H1 (cell line): ENCODE measurements around the gene BRD1.

Source experiments
- ATF2 ChIP-seq: IDR thresholded peaks from 2 replicates; pipeline ENCODE4 v1.6.1; 2012; ENCODE audit warnings: low read length, inconsistent platforms
- CHD2 ChIP-seq: IDR thresholded peaks from 2 replicates; pipeline ENCODE4 v1.6.1; 2012; ENCODE audit warnings: low read length, improper control_type of control experiment
- EP300 ChIP-seq, 2 experiments: IDR thresholded peaks; 1 replicate in 1 of 2; 2 replicates in 1 of 2; pipeline ENCODE4 v1.6.1; 2011 to 2012; ENCODE audit warnings: low read depth in 2 of 2, low read length in 2 of 2, mild to moderate bottlenecking in 2 of 2, borderline replicate concordance in 1 of 2, inconsistent platforms in 1 of 2, moderate library complexity in 1 of 2
- KDM1A ChIP-seq: fragments of 200-600, 300-600 bp; sonication (generic); IDR thresholded peaks from 2 replicates; pipeline ENCODE4 v1.7.1; 2016; ENCODE audit warnings: mild to moderate bottlenecking, low read length, borderline replicate concordance
- POLR2A ChIP-seq, 2 experiments: IDR thresholded peaks; 1 replicate in 1 of 2; 2 replicates in 1 of 2; pipeline ENCODE4 v1.6.1; 2011; ENCODE audit warnings: low read depth in 2 of 2, low read length in 2 of 2, mild to moderate bottlenecking in 2 of 2; ENCODE audit errors: control extremely low read depth in 1 of 2
- SIX5 ChIP-seq: IDR thresholded peaks from 2 replicates; pipeline ENCODE4 v1.6.1; 2011; ENCODE audit warnings: mild to moderate bottlenecking, low read depth, low read length
- TAF1 ChIP-seq: IDR thresholded peaks from 2 replicates; pipeline ENCODE4 v1.6.1; 2011; ENCODE audit warnings: mild to moderate bottlenecking, low read depth, low read length
- TF ChIP-seq, protein P1 (sequence below), 3 experiments: IDR thresholded peaks; 1 replicate in 2 of 3; 2 replicates in 1 of 3; pipeline versions ENCODE4 v1.5.1 to v1.6.1; 2011; ENCODE audit warnings: low read length in 3 of 3, mild to moderate bottlenecking in 3 of 3, inconsistent platforms in 2 of 3, low read depth in 1 of 3, moderate library complexity in 1 of 3; ENCODE audit not compliant: insufficient read depth in 1 of 3; ENCODE audit errors: control extremely low read depth in 1 of 3

GRCh38 chr22:49772692-49773091 is 55.0 kb downstream of the BRD1 start:
- TF ChIP-seq, protein P1, sequence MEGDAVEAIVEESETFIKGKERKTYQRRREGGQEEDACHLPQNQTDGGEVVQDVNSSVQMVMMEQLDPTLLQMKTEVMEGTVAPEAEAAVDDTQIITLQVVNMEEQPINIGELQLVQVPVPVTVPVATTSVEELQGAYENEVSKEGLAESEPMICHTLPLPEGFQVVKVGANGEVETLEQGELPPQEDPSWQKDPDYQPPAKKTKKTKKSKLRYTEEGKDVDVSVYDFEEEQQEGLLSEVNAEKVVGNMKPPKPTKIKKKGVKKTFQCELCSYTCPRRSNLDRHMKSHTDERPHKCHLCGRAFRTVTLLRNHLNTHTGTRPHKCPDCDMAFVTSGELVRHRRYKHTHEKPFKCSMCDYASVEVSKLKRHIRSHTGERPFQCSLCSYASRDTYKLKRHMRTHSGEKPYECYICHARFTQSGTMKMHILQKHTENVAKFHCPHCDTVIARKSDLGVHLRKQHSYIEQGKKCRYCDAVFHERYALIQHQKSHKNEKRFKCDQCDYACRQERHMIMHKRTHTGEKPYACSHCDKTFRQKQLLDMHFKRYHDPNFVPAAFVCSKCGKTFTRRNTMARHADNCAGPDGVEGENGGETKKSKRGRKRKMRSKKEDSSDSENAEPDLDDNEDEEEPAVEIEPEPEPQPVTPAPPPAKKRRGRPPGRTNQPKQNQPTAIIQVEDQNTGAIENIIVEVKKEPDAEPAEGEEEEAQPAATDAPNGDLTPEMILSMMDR (IDR thresholded peaks at IDR 0.05; ENCODE audit: control extremely low read depth in 1 of 3, insufficient read depth in 1 of 3, low read depth in 1 of 3, low read length in 3 of 3) = no peak
- TF ChIP-seq SIX5 (no peak), KDM1A (no peak), POLR2A (IDR thresholded peaks at IDR 0.05; ENCODE audit: control extremely low read depth in 1 of 2, low read depth in 2 of 2, low read length in 2 of 2) (no peak), EP300 (IDR thresholded peaks at IDR 0.05; ENCODE audit: borderline replicate concordance in 1 of 2, low read depth in 2 of 2, low read length in 2 of 2) (no peak), TAF1 (no peak), ATF2 (no peak), CHD2 (no peak)
